H9 (cell line): ENCODE measurements around the gene APOA4. TPM values are rescaled to one million over a fixed set of nuclear protein-coding genes. Genes with fewer than 3 reads are reported as not detected.

Experiments
- DNase-seq: peaks from one replicate; pipeline ENCODE4 v3.0.0-alpha.2; 2017
- H2AFZ ChIP-seq: one replicate; pipeline ENCODE4 v1.6.1; 2013; ENCODE audit warnings: mild to moderate bottlenecking, low read length, control low read depth, moderate library complexity
- H2AK5ac ChIP-seq: 2 replicates; pipeline ENCODE4 v1.6.1; 2013; ENCODE audit warnings: low read length, control low read depth, mixed read lengths; ENCODE audit not compliant: insufficient read length
- H2BK120ac ChIP-seq: one replicate; pipeline ENCODE4 v1.6.1; 2013; ENCODE audit warnings: low read depth, mild to moderate bottlenecking, low read length, control low read depth, inconsistent platforms; ENCODE audit not compliant: poor library complexity, severe bottlenecking
- H2BK12ac ChIP-seq: 2 replicates; pipeline ENCODE4 v1.6.1; 2013; ENCODE audit warnings: low read length, control low read depth, mixed read lengths, low read depth; ENCODE audit not compliant: insufficient read length
- H2BK15ac ChIP-seq: 2 replicates; pipeline ENCODE4 v1.6.1; 2013; ENCODE audit warnings: low read depth, low read length, control low read depth
- H2BK20ac ChIP-seq: one replicate; pipeline ENCODE4 v1.6.1; 2013; ENCODE audit warnings: low read depth, mild to moderate bottlenecking, low read length, control low read depth, inconsistent platforms; ENCODE audit not compliant: poor library complexity, severe bottlenecking
- H2BK5ac ChIP-seq: 2 replicates; pipeline ENCODE4 v1.6.1; 2013; ENCODE audit warnings: low read length, control low read depth, mixed read lengths; ENCODE audit not compliant: insufficient read length
- H3K14ac ChIP-seq: 2 replicates; pipeline ENCODE4 v1.6.1; 2013; ENCODE audit warnings: low read length, control low read depth; ENCODE audit not compliant: insufficient read depth
- H3K18ac ChIP-seq: 2 replicates; pipeline ENCODE4 v1.6.1; 2013; ENCODE audit warnings: low read depth, mild to moderate bottlenecking, mixed read lengths, low read length, control low read depth; ENCODE audit not compliant: insufficient read length
- H3K23ac ChIP-seq: 2 replicates; pipeline ENCODE4 v1.6.1; 2013; ENCODE audit warnings: low read length, control low read depth, mixed read lengths, low read depth; ENCODE audit not compliant: insufficient read length
- H3K23me2 ChIP-seq: 2 replicates; pipeline ENCODE4 v1.6.1; 2013; ENCODE audit warnings: low read depth, mild to moderate bottlenecking, mixed read lengths, low read length, control low read depth; ENCODE audit not compliant: insufficient read length, poor library complexity, severe bottlenecking
- H3K27ac ChIP-seq: 2 replicates; pipeline ENCODE4 v1.5.1; 2013; ENCODE audit warnings: low read length, control low read depth, mixed read lengths, low read depth; ENCODE audit not compliant: insufficient read length
- H3K27me3 ChIP-seq: 2 replicates; pipeline ENCODE4 v1.6.1; 2013; ENCODE audit warnings: low read length, control low read depth, inconsistent platforms; ENCODE audit not compliant: insufficient read depth
- H3K4ac ChIP-seq: 2 replicates; pipeline ENCODE4 v1.6.1; 2013; ENCODE audit warnings: low read depth, mild to moderate bottlenecking, control low read depth, inconsistent platforms, low read length, moderate library complexity
- H3K4me1 ChIP-seq: 2 replicates; pipeline ENCODE4 v1.6.1; 2013; ENCODE audit warnings: low read length, control low read depth, inconsistent platforms; ENCODE audit not compliant: insufficient read depth
- H3K4me2 ChIP-seq: 2 replicates; pipeline ENCODE4 v1.6.1; 2013; ENCODE audit warnings: low read length, control low read depth, mixed read lengths; ENCODE audit not compliant: insufficient read length, insufficient read depth
- H3K56ac ChIP-seq: 2 replicates; pipeline ENCODE4 v1.6.1; 2013; ENCODE audit warnings: low read depth, mild to moderate bottlenecking, mixed read lengths, low read length, control low read depth; ENCODE audit not compliant: insufficient read length
- H3K79me1 ChIP-seq: 2 replicates; pipeline ENCODE4 v1.6.1; 2013; ENCODE audit warnings: low read depth, mild to moderate bottlenecking, moderate library complexity, low read length, control low read depth, inconsistent platforms; ENCODE audit not compliant: insufficient read depth, poor library complexity, severe bottlenecking
- H3K79me2 ChIP-seq: 2 replicates; pipeline ENCODE4 v1.6.1; 2013; ENCODE audit warnings: low read length, control low read depth, inconsistent platforms; ENCODE audit not compliant: insufficient read depth
- H3K9ac ChIP-seq: 2 replicates; pipeline ENCODE4 v1.6.1; 2013; ENCODE audit warnings: low read length, control low read depth, mixed read lengths; ENCODE audit not compliant: insufficient read length; ENCODE audit errors: extremely low read depth
- H3K9me3 ChIP-seq: one replicate; pipeline ENCODE4 v1.6.1; 2013; ENCODE audit warnings: low read depth, low read length, inconsistent platforms; ENCODE audit not compliant: control insufficient read depth
- H3T11ph ChIP-seq: one replicate; pipeline ENCODE4 v1.6.1; 2013; ENCODE audit warnings: mild to moderate bottlenecking, low read length, control low read depth, inconsistent platforms
- H4K20me1 ChIP-seq: one replicate; pipeline ENCODE4 v1.6.1; 2013; ENCODE audit not compliant: control insufficient read depth, insufficient read length, insufficient read depth
- H4K5ac ChIP-seq: 2 replicates; pipeline ENCODE4 v1.6.1; 2013; ENCODE audit warnings: low read depth, mild to moderate bottlenecking, mixed read lengths, low read length, control low read depth; ENCODE audit not compliant: insufficient read length
- H4K8ac ChIP-seq: replicated peaks from 2 replicates; pipeline ENCODE4 v1.6.1; 2013; ENCODE audit warnings: low read length, control low read depth, mixed read lengths, low read depth; ENCODE audit not compliant: insufficient read length
- H4K91ac ChIP-seq: 2 replicates; pipeline ENCODE4 v1.6.1; 2013; ENCODE audit warnings: low read depth, mild to moderate bottlenecking, moderate library complexity, mixed read lengths, low read length, control low read depth; ENCODE audit not compliant: insufficient read length
- H3K27ac Mint-ChIP-seq, 3 experiments: 2 replicates in 2 of 3; 3 replicates in 1 of 3; pipeline ENCODE4 v1.8.0; 2020 to 2021; ENCODE audit warnings: mixed read lengths in 3 of 3, mild to moderate bottlenecking in 1 of 3, moderate library complexity in 1 of 3
- H3K27me3 Mint-ChIP-seq: 2 replicates; pipeline ENCODE4 v1.8.0; 2021; ENCODE audit warnings: low read depth, mild to moderate bottlenecking, moderate library complexity, mixed read lengths
- H3K36me3 Mint-ChIP-seq, 3 experiments: 2 replicates in 2 of 3; 3 replicates in 1 of 3; pipeline ENCODE4 v1.8.0; 2020 to 2021; ENCODE audit warnings: low read depth in 3 of 3, mixed read lengths in 3 of 3; ENCODE audit not compliant: insufficient read depth in 1 of 3
- H3K4me1 Mint-ChIP-seq, 2 experiments: 2 replicates each; pipeline ENCODE4 v1.8.0; 2020; ENCODE audit warnings: mixed read lengths in 2 of 2
- H3K4me3 Mint-ChIP-seq, 2 experiments: 2 replicates in 1 of 2; 3 replicates in 1 of 2; pipeline ENCODE4 v1.8.0; 2020 to 2021; ENCODE audit warnings: mild to moderate bottlenecking in 2 of 2, mixed read lengths in 2 of 2, moderate library complexity in 1 of 2
- H3K9me3 Mint-ChIP-seq, 2 experiments: 2 replicates in 1 of 2; 3 replicates in 1 of 2; pipeline ENCODE4 v1.8.0; 2020; ENCODE audit warnings: mild to moderate bottlenecking in 2 of 2, mixed read lengths in 2 of 2, moderate library complexity in 1 of 2
- CTCF ChIP-seq: fragments of 200-600 bp; sonication (generic); conservative IDR thresholded peaks from 3 replicates; pipeline ENCODE4 v1.8.0; 2021; ENCODE audit warnings: antibody characterized with exemption, mild to moderate bottlenecking
- WGBS: extraction: QIAGEN DNeasy Blood & Tissue Kit; methylation state at CpG from one replicate; pipeline ENCODE4 v1.1.7; 2013; ENCODE audit warnings: missing lambda C conversion rate, low lambda C conversion rate, mixed read lengths; ENCODE audit not compliant: insufficient read length; ENCODE audit errors: extremely low coverage; 5-methylcytosine and 5-hydroxymethylcytosine counted together
- total RNA-seq: library from RNA; stranded (reverse); gene quantifications from 2 replicates; pipeline ENCODE4 v1.2.1, GENCODE V29; 2021

Gene APOA4
- total RNA-seq, 1 experiment from 2014 or later: not detected

- Mint-ChIP-seq H3K27ac (no peak overlapping the region), H3K27me3 (peaks cover 12% of the 10 kb centered on the region), H3K4me3 (no peak overlapping the region), H3K9me3 (peaks cover 3 to 5% of the 10 kb centered on the region in 2 experiments; a peak in 3 of 5 replicates), H3K4me1 (peaks cover 5 to 12% of the 10 kb centered on the region in 2 experiments), H3K36me3 (no peaks in the 10 kb centered on the region)
- H2BK15ac ChIP-seq: no peak overlapping the region
- H3K27me3 ChIP-seq: no peaks in the 10 kb centered on the region
- H2BK20ac ChIP-seq: no peak overlapping the region
- H4K8ac ChIP-seq: no peak overlapping the region
- H4K20me1 ChIP-seq: no peaks in the 10 kb centered on the region
- no peak overlapping the region for H2BK12ac ChIP-seq
- no peak overlapping the region; the same call in 1 of the 2 replicates for H3K14ac ChIP-seq
- no peaks in the 10 kb centered on the region for H3K79me2 ChIP-seq
- H3K18ac ChIP-seq: no peak overlapping the region
- no peak for DNase-seq
- no peak for TF ChIP-seq CTCF
- no peak overlapping the region for H2BK5ac ChIP-seq
- H3K4ac ChIP-seq: no peak overlapping the region
- H4K5ac ChIP-seq: no peak overlapping the region
- no peak overlapping the region for H2BK120ac ChIP-seq
- H3T11ph ChIP-seq: no peak overlapping the region
- H4K91ac ChIP-seq: no peak overlapping the region
- no peak overlapping the region for H3K9ac ChIP-seq
- no peak overlapping the region for H3K23ac ChIP-seq
- H3K4me2 ChIP-seq: no peak overlapping the region
- H3K23me2 ChIP-seq: no peaks in the 10 kb centered on the region
- no CpG with 5 or more reads among the region's 6 CpGs for WGBS
- no peaks in the 10 kb centered on the region for H3K9me3 ChIP-seq
- H2AFZ ChIP-seq: no peak overlapping the region
- H3K56ac ChIP-seq: no peak overlapping the region
- H3K4me1 ChIP-seq: no peaks in the 10 kb centered on the region
- no peaks in the 10 kb centered on the region for H3K79me1 ChIP-seq
- no peak overlapping the region for H3K27ac ChIP-seq
- H2AK5ac ChIP-seq: no peak overlapping the region
Observed at GRCh38 chr11:116827461-116827860, 4.4 kb upstream of the APOA4 start.
